Cardiac muscle cell (in vitro differentiated cells and primary cell): ENCODE results near the gene CENPP. TPM values are rescaled to one million over a fixed set of nuclear protein-coding genes. Genes with fewer than 3 reads are reported as not detected.

Source experiments
- DNase-seq, 2 donors: peaks; one replicate each; pipeline versions ENCODE4 v3.0.0 to v3.0.0-alpha.2; 2010 to 2017; ENCODE audit warnings: low read depth in 1 of 2, low spot score in 1 of 2
- H3K27ac ChIP-seq: fragments of 200-600 bp; sonication (generic); 2 replicates; pipeline ENCODE4 v1.5.1; 2016
- H3K27me3 ChIP-seq: fragments of 200-600 bp; sonication (generic); 2 replicates; pipeline ENCODE4 v1.6.0; 2016; ENCODE audit warnings: control low read depth
- H3K36me3 ChIP-seq: fragments of 200-600 bp; sonication (generic); 2 replicates; pipeline ENCODE4 v1.5.1; 2016; ENCODE audit warnings: control low read depth
- H3K4me1 ChIP-seq: fragments of 200-600 bp; sonication (generic); 2 replicates; pipeline ENCODE4 v1.8.1; 2017; ENCODE audit warnings: low read depth, mild to moderate bottlenecking, mixed run types
- H3K4me3 ChIP-seq: fragments of 200-600 bp; sonication (generic); 2 replicates; pipeline ENCODE4 v1.5.1; 2016; ENCODE audit warnings: mild to moderate bottlenecking
- H3K9me3 ChIP-seq: fragments of 200-600 bp; sonication (generic); 2 replicates; pipeline ENCODE4 v1.5.1; 2017; ENCODE audit warnings: low read depth, mild to moderate bottlenecking, control low read depth
- CTCF ChIP-seq: IDR thresholded peaks from 2 replicates; pipeline ENCODE4 v1.5.1; 2012; ENCODE audit warnings: low read depth, mild to moderate bottlenecking, low read length
- polyA plus RNA-seq: library from polyadenylated mRNA; unstranded; fragments of >200 nt; fragmentation: Nextera tagmentation; extraction: Ambion mirVana; gene quantifications from 2 replicates; pipeline ENCODE4 v1.2.1, GENCODE V29; 2016
- total RNA-seq: library from RNA; depleted of rRNA; stranded (reverse); fragments of >200 nt; gene quantifications from 2 replicates; pipeline ENCODE4 v1.2.3, GENCODE V29; 2016

The CENPP gene
- total and polyA plus RNA-seq, 2 experiments from 2014 or later, result 1.6 to 5.0 TPM

- no peak for TF ChIP-seq CTCF
- no peaks in the 10 kb centered on the region for H3K27me3 ChIP-seq
- DNase-seq, result no peak
- no peaks in the 10 kb centered on the region for H3K9me3 ChIP-seq
- no peaks in the 10 kb centered on the region for H3K4me1 ChIP-seq
- H3K4me3 ChIP-seq, result no peak overlapping the region
- H3K36me3 ChIP-seq, result peaks cover 23% of the 10 kb centered on the region
- no peak overlapping the region for H3K27ac ChIP-seq
These were observed 312.3 kb downstream of the CENPP start for GRCh38 chr9:92637886-92638620.

- Histone ChIP-seq H3K4me3 (no peak overlapping the region), H3K4me1 (no peaks in the 10 kb centered on the region), H3K27me3 (no peaks in the 10 kb centered on the region), H3K27ac (no peak overlapping the region), H3K36me3 (peaks cover 21% of the 10 kb centered on the region), H3K9me3 (no peaks in the 10 kb centered on the region)
- DNase-seq, result no peak
- TF ChIP-seq CTCF, result no peak
These were observed 312.9 kb downstream of the CENPP start for GRCh38 chr9:92638621-92639101.

- no peaks in the 10 kb centered on the region for H3K4me1 ChIP-seq
- no peaks in the 10 kb centered on the region for H3K9me3 ChIP-seq
- no peak overlapping the region for H3K4me3 ChIP-seq
- H3K27me3 ChIP-seq, result no peaks in the 10 kb centered on the region
- no peak overlapping the region for H3K27ac ChIP-seq
- no peak for TF ChIP-seq CTCF
- DNase-seq, result no peak
- peaks cover 18% of the 10 kb centered on the region for H3K36me3 ChIP-seq
These were observed 313.4 kb downstream of the CENPP start for GRCh38 chr9:92639124-92639523.

GRCh38 chr9:92639791-92640271 is 314.1 kb downstream of the CENPP start:
- Histone ChIP-seq H3K27me3 (no peaks in the 10 kb centered on the region), H3K4me3 (no peak overlapping the region), H3K27ac (no peak overlapping the region), H3K9me3 (no peaks in the 10 kb centered on the region), H3K36me3 (peaks cover 23% of the 10 kb centered on the region), H3K4me1 (no peaks in the 10 kb centered on the region)
- no peak for DNase-seq
- TF ChIP-seq CTCF, result no peak

- Histone ChIP-seq H3K9me3 (no peaks in the 10 kb centered on the region), H3K27me3 (no peaks in the 10 kb centered on the region), H3K4me3 (no peak overlapping the region), H3K27ac (no peak overlapping the region), H3K36me3 (peaks cover 23% of the 10 kb centered on the region), H3K4me1 (no peaks in the 10 kb centered on the region)
- no peak for DNase-seq
- TF ChIP-seq CTCF, result no peak
These were observed 314.8 kb downstream of the CENPP start for GRCh38 chr9:92640398-92641091.
